GM18520 (cell line): ENCODE data around the gene TENT4A.

ENCODE experiments used
- ATAC-seq: cut with Tn5 transposase; IDR thresholded peaks from one replicate; pipeline ENCODE4 v1.9.1; 2021; ENCODE audit not compliant: unreplicated experiment

TENT4A gene

DNA sequence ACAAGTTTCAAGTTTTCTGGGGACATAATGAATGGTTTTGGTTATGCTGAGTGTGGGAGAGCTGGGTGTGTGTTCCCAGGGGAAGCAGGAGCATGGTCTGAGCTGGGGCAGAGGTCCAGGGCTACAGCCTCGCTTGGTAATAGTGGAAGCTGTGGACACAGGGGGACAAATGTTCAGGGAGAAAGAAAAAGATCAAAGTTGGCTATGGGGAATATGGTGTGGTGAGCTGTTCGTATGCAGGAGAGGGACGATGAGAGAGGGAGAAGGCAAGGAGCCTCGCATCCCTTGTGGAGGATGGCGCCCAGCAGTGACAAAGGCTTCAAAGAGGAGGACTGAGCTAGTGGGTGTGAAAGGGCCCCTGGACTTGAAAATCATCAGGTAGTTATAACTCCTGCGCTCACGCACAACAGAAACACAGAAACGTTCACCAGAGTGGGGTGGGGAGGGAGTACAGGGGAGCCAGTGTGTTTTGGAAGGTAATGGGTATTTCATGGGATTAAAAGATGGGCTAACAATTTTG lies 77.2 kb downstream of the TENT4A start:
- no peak for ATAC-seq

GRCh38 chr5:6791031-6791430 lies 77.8 kb downstream of the TENT4A start:
- ATAC-seq: no peak

DNA sequence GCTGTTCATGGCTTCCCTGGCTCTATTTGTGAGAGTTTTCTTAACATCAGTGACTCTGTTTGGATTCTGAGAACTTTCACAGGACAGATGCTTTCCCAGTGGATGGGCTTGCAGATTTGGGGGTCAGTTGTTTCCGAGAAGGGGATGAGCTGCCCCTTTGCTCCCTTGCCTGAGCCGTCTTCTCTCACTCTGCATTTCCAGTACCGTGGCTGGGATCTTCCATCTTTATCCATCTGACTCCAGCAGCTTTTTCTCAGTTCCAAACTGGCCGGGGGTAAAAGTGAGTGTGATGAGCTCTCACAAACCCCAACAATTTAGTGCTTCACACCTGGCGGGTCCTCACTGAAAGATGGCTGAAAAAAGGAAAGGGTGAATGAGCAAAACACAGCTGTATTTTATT lies 79.1 kb downstream of the TENT4A start:
- ATAC-seq: no peak

- no peak for ATAC-seq
These were observed 79.8 kb downstream of the TENT4A start for GRCh38 chr5:6792911-6793471.

DNA sequence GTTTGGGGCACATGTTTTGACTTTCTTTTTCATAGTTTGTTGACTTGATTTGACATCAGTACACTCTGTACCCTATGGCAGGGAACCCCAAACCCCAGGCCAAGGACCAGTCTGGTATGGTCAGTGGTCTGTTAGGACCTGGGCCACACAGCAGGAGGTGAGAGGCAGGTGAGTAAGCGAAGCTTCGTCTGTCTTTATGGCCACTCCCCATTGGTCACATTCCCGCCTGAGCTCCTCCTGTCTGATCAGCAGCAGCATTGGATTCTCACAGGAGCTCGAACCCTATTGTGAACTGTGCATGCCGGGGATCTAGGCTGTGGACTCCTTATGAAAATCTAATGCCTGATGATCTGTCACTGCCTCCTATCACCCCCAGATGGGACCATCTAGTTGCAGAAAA lies 88.0 kb downstream of the TENT4A start:
- ATAC-seq: no peak

GRCh38 chr5:6803981-6804550 lies 90.8 kb downstream of the TENT4A start:
- no peak for ATAC-seq

DNA sequence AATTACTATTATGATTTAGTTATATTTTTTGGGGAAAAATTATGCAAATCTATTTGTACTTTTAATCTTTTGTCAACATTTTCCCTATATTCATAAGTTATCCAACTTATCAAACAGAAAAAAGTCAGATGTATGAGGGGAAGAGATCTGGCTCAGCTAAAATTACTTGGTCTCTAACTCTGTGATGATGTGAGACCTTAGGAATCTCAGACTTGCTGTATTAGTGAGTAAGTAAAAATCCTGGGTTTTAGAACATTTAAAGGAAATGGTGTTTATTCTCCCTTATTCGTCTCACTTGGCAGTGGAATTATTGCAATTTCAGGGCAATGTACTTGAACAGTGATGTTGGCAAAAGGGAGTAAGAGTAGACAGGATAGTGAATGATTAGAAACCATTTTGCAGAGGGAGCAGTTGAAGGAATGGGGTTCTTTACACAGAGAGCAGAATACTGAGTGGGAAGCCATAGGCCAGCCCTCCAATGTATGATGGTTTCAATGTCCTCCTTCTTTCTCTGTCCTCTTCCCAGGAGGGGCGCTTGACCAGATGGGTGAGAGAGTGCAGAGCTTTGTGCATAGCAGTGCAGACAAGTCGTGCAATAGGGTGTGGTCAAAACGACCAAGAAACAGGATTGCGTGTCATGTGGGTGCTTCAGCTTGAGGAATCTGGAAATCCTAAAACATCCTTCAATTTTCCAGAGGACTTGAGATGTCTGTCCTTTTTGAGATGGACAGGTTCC lies 91.7 kb downstream of the TENT4A start:
- no peak for ATAC-seq

DNA sequence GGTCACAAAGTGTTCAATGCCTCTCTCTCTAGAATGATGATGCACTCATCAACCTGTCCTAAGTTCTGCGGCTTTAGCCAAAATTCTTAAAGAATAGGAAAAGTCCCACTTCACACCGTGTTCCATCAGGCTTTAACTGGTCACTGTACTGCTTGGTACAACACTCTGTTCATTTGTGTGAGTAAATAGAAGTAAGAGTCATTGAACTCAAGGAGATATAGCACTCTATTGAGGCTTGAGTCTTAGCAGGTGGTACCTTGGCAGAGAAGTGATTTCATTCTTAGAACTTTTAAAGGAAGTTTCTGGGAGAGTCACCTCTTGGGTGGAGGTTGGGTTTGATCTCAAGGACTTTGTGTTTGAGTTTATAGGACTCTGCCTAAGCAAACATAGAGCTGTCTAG lies 92.6 kb downstream of the TENT4A start:
- ATAC-seq: no peak
